Uterus (tissue), 2 donors: Measurements from ENCODE around the gene RIMS4.

Source experiments
- CTCF ChIP-seq, 4 experiments: fragments of 200-600 bp in 2 of 4; fragments of 450-650 bp in 2 of 4; sonication (generic) in 2 of 4; IDR thresholded peaks; one replicate each; pipeline ENCODE4 v1.5.1; 2016 to 2019; ENCODE audit warnings: antibody characterized with exemption in 4 of 4, mild to moderate bottlenecking in 2 of 4, moderate library complexity in 1 of 4
- POLR2A ChIP-seq, 2 donors: fragments of 450-650 bp; IDR thresholded peaks; one replicate each; pipeline ENCODE4 v1.6.1; 2016; ENCODE audit warnings: antibody characterized with exemption in 2 of 2, mild to moderate bottlenecking in 1 of 2, moderate library complexity in 1 of 2

- TF ChIP-seq CTCF (IDR thresholded peaks at IDR 0.05) (no peak), POLR2A (IDR thresholded peaks at IDR 0.05) (no peak)
Observed at GRCh38 chr20:44834693-44835092, 24.3 kb upstream of the RIMS4 start.
